NCI-H128 (cell line): ENCODE data around the gene SDHAF4.
"Not testable (repeated sequence)": the region's sequence is repeated elsewhere in the genome, so short reads cannot be mapped to it uniquely, and the experiment has no call there.

Experiments used
- DNase-seq: peaks from one replicate; lab custom pipeline; 2025; ENCODE audit not compliant: unreplicated experiment; lab: John Stamatoyannopoulos, UW

SDHAF4 gene

DNA sequence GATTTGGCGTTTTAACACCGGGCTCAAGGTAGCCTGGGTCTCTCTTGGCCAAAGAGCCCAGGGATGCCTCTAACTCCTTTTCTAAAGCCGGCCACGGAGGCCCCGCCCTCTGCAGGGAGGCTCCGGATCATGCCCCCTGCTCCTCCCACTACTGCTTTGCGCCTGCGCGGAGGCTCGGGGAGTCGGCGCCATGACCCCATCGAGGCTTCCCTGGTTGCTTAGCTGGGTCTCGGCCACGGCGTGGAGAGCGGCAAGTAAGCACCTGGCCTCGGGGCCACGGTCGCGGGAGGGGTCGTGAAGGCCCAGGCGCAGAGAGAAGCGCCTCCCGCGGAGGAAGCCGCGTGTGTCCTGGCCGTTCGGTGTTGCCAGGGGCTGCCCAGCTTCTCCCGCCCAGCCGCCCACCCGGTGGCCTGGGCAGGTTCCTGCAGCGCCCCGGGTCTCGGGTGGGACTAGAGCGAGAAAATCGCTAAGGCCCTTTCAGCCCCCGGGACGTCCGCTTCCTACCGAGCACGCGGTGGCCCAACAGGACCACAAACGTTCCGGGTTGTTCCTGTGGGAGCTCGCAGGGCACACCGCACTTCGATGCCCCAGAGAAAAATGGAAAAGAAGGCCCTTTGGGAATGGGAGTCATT, at the start of gene SDHAF4:
TSS of gene SDHAF4 (plus strand) at position 180 of the 632 bp plus-strand sequence. CDS start at position 191, 11 bp downstream.
- DNase-seq = peak; percentile 91

DNA sequence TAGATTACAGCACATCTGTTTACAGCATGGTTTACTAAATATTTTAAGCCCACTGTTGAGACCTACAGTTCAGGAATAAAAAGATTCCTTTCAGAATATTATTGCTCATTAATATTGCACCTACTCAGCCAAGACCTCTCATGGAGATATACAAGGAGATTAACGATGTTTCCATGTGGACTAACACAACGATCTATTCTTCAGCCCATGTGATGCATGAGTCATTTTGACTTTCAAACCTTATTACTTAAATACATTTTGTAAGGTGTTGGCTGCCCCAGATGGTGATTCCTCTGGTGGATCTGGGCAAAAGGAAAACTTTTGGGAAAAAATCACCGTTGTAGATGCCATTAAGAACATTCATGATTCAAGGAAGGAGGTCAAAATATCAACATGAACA, 48.0 kb upstream of the SDHAF4 start:
- no peak for DNase-seq

DNA sequence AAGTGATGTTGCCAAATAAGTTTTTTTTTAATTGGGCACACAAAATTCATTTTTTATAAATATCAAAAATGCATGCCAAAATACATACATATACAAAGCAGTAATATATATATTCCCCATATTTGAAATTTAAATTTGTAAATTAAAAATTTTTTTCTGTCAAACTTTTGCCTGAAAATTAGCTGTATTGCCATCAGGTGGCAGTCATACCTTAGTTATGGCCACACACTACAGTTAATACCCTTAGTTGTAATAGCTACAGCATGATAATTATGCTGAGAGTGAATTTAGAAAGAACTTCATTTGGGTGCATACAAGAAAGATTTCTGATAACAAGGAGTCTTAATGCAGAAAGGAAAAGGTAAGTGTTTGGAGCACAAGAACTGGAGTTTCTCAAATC, 46.2 kb upstream of the SDHAF4 start:
- no peak for DNase-seq

DNA sequence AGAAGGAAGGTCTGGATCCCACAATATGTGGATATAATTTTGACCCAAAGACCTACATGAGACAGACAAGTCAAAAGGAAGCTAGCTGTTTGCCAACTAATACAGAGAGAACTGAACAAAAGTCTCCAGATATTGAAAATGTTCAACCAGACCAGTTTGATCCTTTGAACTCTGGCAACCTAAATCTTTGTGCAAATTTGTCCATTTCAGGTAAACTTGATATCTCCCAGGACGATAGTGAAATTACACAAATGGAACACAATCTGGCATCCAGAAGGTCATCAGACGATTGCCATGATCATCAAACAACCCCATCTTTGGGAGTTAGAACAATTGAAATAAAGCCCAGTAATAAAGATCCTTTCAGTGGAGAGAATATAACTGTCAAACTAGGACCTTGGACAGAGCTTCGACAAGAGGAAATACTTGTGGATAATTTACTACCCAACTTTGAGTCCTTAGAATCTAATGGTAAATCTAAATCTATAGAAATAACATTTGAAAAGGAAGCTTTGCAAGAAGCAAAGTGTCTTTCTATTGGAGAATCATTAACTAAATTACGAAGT, 41.9 kb upstream of the SDHAF4 start:
- DNase-seq = no peak

DNA sequence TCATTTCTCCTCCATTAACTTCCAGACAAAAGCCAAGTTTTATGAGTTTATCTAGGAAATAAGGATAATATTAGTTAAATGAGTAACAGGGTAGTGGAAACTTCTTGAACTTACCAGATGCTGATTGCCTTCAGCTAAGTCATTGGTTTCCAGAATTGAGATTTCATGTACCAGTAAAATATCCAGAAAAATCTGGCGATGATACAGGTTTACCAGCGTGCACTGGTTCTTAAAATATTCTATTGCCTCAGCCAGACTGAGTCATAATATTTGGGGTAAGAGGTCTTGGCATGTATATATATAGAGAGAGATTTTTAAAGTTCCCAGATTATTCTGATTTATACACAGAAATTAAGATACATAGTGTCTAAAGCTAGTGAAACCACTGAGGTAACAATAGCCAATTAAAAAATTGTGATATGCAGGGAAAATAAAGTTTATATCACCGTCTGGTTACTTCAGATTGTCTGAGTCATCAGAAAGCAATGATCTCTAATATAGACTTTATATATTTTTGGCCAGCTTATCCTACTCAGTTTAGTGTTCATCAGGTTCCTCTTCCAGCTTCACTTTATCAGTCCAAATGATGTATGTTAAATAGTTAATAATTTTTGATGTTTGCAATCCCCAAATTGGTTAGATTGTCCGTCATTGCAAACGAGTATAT, 39.5 kb upstream of the SDHAF4 start:
- DNase-seq = no peak

DNA sequence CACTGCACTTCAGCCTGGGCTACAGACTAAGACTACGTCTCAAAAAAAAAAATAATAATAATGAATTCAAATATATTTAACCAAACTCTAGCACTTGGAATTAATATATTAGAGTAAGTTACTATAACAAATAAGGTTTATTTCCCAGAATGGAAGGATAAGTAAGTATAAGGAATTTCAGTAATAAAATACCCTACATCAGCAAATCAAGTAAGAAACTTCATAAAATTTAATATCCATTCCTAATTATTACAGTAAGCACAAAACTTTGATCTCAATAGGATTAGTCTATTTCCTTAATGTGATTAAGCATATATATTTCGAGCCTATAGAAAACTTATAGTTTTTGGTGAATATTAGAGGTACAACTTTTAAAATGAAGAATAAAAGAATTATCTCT, 36.7 kb upstream of the SDHAF4 start:
- DNase-seq = no peak

DNA sequence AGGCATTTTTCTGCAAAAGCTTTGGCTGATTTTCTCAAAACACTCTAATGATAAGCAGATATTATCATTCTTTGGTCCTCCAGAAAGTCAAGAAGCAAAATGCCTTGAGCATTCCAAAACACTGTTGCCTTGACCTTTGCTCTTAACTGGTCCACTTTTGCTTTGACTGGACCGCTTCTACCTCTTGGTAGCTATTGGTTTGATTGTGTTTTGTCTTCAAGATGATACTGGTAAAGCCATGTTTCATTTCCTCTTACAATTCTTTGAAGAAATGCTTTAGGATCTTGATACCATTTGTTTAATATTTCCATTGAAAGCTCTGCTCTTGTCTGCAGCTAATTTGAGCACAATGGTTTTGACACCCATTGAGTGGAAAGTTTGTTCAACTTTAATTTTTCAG, 35.6 kb upstream of the SDHAF4 start:
- DNase-seq = no peak

DNA sequence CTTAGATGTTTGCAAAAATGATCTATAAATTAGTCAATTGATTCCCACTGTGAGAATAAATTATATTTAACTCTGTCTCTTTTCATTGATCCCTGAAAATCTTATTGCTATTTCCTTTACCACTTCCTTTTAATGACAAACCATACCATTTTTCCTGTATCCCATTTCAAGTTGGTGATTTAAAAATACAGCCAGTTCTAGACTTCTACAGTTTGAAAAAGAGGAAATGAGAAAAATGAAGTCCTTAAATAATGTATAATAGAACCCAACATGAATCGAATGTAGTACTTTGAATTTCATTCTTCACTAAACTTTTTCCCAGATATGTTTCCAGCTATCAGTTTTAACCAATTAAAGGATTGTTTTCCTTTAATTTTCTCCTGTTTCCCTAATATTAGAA, 29.5 kb upstream of the SDHAF4 start:
- no peak for DNase-seq

DNA sequence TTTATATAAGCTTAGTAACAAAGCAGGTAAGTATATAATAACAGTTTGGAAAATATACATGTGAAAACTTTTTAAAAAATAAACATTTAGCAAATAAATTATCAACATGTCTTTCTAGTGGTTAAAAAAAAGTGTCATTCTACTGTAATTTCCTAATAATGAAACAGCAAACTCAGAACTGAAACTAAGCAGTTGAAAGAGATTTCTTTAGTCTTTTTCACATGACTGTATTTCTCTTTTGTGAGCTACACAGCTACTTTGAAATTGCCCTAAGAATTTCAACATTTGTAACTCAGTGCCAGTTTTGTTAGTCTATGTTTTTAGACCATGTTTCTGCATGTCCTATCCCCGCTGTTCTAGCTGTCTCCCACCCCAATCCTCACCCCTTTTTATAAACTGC, 28.4 kb upstream of the SDHAF4 start:
- DNase-seq = no peak

DNA sequence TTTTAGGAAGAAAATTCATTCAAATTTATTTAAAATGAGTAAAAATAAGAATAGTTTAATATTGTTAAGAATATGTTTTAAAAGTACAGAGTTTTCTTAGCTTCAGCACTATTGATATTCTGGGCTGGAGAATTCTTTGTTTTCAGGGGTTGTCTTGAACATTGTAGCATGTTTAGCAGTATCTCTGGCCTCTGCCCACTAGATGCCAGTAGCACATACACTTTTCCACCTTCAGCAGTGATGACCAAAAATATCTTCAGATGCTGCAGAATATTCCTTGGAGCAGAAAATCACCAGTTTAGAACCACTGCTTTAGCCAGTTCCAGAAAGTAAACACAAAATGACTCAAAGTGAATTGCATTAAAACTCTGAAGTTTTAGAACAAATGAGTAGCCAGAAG, 19.4 kb upstream of the SDHAF4 start:
- DNase-seq = no peak

DNA sequence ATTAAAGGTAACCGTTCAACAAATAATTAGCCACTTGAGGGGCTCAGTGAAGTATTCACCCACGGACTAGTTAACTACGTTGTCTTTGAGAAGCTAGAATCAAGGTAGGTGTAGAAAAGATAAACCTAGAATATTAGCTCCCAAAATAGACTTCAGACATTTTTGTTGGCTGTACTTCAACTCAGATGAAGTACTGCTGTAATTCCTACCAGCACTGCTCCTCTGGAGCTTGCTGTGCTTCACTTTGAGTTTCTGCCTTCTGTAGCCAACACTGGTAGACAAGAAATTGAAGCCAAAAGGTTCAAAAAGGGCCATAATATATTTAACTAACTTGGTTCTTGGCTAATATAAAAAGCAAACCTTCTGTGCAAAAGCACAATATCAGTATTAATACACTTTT, 18.8 kb upstream of the SDHAF4 start:
- DNase-seq = no peak

DNA sequence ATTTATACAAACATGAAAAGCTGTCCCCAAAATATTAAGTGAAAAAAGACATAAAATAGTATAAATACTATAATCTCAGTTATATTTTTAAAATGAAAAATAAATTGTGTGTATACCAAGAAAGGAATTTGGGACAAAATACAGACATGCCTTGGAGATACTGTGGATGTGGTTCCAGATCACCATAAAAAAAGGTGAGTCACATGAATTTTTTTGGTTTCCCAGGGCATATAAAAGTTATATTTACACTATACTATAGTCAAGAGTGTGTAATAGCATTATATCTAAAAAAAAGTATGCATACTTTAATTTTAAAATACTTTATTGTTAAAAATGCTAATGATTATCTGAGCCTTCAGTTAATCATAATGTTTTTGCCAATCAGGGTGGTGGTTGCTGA, 17.4 kb upstream of the SDHAF4 start:
- DNase-seq = no peak

DNA sequence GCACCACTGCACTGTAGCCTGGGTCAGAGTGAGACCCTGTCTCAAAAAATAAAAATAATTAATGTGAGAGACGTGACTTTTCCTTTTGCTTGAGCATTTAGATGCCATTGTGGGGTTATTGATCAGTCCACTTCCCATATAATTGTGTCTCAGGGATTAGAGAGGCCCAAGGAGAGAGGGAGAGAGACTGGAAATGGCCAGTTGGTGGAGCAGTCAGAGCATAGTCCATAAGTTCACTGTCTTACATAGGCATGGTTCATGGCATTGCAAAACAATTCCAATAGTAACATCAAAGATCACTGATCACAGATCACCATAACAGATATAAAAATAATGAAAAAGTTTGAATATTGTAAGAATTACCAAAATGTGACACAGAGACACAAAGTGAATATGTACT, 15.2 kb upstream of the SDHAF4 start:
- no peak for DNase-seq

DNA sequence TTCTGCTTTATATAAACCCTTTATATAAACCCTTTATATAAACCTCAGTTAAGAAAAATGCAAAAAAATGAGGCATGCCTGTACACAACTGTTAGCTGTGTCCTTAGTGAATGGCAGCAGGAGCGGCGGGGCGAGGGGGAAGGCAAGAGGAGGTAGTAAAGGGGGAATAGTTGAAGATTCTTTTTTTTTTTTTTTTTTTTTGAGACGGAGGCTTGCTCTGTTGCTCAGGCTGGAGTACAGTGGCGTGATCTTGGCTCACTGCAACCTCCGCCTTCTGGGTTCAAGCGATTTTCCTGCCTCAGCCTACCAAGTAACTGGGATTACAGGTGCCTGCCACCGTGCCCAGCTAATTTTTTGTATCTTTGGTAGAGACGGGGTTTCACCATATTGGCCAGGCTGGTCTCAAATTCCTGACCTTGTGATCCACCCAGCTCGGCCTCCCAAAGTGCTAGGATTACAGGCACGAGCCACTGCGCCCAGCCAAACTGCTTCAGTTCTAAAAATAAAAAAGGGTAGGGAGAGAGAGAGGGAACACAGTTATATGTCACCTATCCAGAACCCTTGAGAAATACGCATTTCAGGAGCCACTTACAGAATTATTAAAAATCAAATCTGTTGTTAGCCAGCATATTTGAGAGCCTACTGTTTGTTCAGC, 14.3 kb upstream of the SDHAF4 start:
- DNase-seq = not testable (repeated sequence)

DNA sequence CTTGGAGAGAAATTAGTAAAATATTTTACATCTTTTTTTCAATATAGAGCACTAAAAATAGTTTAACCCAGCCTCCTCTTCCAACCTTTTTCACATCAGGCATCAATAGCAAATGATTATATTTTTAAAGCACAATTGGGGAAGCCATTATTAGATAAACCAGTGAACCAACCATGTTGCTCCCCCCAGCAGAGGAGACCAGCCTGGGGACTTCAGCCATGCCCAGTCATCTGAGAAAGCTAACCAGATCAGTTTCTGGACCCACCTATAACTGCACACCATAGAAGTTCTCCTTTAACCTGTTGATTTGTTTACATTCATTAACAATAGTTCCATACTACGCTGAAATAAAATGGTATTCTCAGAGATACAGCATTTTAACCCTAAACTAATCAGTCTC, 13.8 kb upstream of the SDHAF4 start:
- DNase-seq = no peak

DNA sequence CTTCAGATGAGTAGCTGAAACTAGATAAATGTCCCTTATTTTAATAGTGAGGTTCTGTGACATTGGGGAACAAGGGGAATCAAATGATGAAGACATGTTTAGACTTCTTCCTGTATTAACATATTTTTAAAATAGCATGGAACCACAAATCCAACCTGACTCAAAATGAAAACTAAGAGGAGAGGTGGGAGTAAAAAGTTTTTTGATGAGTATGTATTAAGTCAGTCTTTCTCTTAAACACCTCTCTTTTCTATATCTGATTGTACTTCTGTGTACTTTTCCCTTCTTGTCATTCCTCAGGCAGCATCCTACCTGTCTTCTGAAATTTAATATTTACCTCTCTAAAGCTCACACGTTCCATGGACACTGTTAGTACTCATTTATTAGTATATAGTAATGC, 8.7 kb upstream of the SDHAF4 start:
- DNase-seq = no peak

DNA sequence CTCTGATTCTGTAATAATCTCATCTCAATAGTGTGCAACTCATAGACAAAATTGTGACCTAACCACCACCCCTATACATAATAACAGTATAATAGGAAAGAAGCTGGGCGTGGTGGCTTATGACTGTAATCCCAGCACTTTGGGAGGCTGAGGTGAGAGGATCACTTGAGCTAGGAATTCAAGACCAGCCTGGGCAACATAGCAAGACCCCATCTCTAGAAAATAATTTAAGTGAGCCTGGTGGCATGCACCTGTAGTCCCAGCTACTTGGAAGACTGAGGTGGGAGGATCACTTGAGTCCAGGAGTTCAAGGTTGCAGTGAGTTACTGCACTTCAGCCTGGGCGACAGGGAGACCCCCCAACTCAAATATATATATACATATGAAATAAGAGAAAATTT, 4.3 kb upstream of the SDHAF4 start:
- DNase-seq = not testable (repeated sequence)

DNA sequence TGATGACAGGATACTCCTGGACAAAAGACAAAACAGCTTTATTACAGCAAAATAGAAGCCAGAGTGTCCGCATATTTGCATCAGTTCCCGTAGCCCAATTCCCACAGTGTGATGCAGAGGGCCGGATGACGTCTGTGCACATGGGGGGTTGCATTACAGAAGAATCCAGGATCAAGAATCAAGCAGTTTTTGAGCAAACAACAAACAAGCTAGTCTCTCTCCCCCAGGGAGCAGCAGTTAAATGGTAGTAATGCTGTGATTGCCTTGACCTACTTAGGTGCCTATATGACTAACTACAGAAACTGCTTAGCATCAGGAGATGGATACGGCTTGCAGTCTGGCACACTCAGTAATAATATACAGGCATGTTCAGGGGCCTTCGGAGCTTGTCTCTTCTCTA, 3.2 kb upstream of the SDHAF4 start:
- DNase-seq = no peak

DNA sequence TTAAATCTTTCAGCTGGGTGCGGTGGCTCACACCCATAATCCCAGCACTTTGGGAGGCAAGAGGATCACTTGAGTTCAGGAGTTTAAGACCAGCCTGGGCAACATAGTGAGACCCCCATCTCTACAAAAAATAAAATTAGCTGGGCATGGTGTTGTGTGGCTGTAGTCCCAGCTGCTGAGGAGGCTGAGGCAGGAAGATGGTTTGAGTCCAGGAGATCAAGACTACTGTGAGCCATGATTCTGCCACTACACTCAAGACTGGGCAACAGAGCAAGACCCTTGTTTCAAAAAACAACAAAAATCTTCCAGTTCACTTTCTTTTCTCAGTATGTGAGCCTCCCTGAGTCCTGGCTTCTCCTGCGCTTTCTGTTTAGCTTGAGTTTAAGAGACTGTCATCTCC, 7.9 kb downstream of the SDHAF4 start:
- no peak for DNase-seq

DNA sequence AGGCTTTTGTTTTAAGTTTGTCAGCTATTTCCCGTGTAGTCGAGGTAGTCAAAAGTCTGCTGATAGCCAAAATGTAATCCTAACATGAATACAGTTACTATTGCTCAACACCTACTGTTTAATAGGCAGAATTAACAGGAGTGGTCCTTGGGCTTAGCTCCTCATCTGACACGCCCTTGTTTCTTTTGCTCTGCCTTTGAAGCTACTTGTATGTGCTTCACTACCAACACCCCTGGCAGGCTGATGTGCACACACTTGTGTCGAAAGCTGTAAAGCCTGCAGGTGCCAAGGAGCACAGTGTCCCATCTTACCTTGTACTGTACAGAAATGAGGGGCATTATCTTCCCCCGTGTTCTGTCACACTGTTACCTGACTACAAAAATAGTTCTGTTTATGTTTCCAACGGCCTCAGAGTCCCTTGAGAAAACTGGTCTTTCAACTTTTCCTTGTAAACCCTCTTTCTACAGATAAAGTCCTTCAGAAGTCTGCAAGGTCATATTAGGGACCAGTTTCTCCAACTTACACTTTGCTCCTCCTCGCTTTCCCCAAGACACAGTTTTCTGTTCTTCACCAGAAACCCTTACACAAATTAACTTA, 9.3 kb downstream of the SDHAF4 start:
- no peak for DNase-seq

DNA sequence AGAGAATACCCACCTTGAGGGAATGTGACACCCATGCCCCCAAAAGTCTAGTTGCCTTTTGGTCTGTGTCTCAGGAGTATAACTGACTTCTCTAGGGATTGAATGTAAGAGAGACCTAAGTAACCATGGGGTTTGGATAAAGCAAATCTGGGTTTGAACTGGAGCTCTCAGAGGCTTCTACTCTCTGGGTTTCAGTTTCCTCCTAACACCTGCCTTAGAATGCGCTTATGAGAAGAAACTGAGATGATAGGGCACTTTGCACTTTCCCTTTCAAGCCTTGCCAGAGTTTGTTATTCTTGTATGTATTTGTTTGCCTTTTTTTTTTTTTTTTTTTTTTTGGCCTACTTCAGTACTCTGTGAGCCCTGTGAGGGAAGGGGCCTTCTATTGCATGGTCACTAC, 19.4 kb downstream of the SDHAF4 start:
- no peak for DNase-seq

DNA sequence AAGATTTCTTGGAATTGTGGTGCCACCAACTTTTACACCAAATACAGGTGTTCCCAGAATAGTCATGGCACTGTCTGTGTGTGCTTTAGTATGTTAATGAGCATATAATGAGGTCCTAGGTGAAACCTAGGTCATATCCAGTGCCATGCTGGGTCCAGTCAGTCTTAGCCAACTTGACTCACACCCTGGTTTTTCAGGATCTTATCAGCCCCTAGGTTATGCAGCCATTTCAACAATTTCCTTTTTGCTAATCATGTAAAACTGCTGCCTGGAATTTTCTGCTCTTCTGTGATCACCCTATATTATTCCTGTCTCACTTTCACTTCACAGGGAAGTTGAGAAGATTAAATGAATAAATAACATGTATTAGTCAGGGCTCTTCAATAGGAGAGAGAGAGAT, 23.7 kb downstream of the SDHAF4 start:
- DNase-seq = no peak
